Stimulated activated naive CD4-positive, alpha-beta T cell (primary cell): Measurements from ENCODE around the gene EXD3.
"Not testable (repeated sequence)": the region's sequence is repeated elsewhere in the genome, so short reads cannot be mapped to it uniquely, and the experiment has no call there.

Source experiments
- DNase-seq, 6 experiments: peaks; one replicate each; lab custom pipeline; 2025; lab: John Stamatoyannopoulos, UW

EXD3 gene

GRCh38 chr9:137393176-137394150, 29.5 kb downstream of the EXD3 start:
- DNase-seq, result no peak

GRCh38 chr9:137392232-137393007, 30.5 kb downstream of the EXD3 start:
- DNase-seq, result no peak

GRCh38 chr9:137391411-137391754, 31.6 kb downstream of the EXD3 start:
- no peak for DNase-seq

- no peak for DNase-seq
Observed at GRCh38 chr9:137390553-137391410, 32.2 kb downstream of the EXD3 start.

GRCh38 chr9:137389428-137389746, 33.6 kb downstream of the EXD3 start:
- DNase-seq, result no peak

- no peak for DNase-seq
Observed at GRCh38 chr9:137388589-137389427, 34.2 kb downstream of the EXD3 start.

- no peak for DNase-seq
Observed at GRCh38 chr9:137387891-137388560, 34.9 kb downstream of the EXD3 start.

GRCh38 chr9:137387114-137387890, 35.7 kb downstream of the EXD3 start:
- DNase-seq, result peak in 3 of 6 experiments; percentile 9 to 22 (median 20)

- DNase-seq, result not testable (repeated sequence)
Observed at GRCh38 chr9:137386507-137387113, 36.4 kb downstream of the EXD3 start.

GRCh38 chr9:137385061-137385655, 37.8 kb downstream of the EXD3 start:
- DNase-seq, result no peak

GRCh38 chr9:137383784-137384756, 38.9 kb downstream of the EXD3 start:
- DNase-seq, result no peak

GRCh38 chr9:137383081-137383783, 39.7 kb downstream of the EXD3 start:
- DNase-seq, result no peak

- DNase-seq, result no peak
Observed at GRCh38 chr9:137382444-137383080, 40.4 kb downstream of the EXD3 start.

GRCh38 chr9:137381501-137382443, 41.2 kb downstream of the EXD3 start:
- DNase-seq, result no peak

- DNase-seq, result no peak
Observed at GRCh38 chr9:137380606-137381005, 42.4 kb downstream of the EXD3 start.

- DNase-seq, result no peak
Observed at GRCh38 chr9:137380171-137380570, 42.8 kb downstream of the EXD3 start.
